IMR-90 (cell line): ENCODE data around the gene SMIM9. TPM values are rescaled to one million over a fixed set of nuclear protein-coding genes. Genes with fewer than 3 reads are reported as not detected.

Source experiments
- ATAC-seq: fragments of 200-7000 bp; cut with Tn5 transposase; 2 replicates; pipeline ENCODE4 v1.9.1; 2020; ENCODE audit warnings: low read depth, mild to moderate bottlenecking, moderate library complexity
- BruUV-seq: library from RNA; stranded (reverse); fragments of 400-500 nt; replicated peaks from 2 replicates; lab custom pipeline; 2021; lab: Mats Ljungman, UMichigan
- CTCF ChIA-PET: fragments of 300-600 bp; formaldehyde crosslinking; extraction: SDS; loops from one replicate; lab custom pipeline; 2021; ENCODE audit warnings: antibody characterized with exemption; lab: Yijun Ruan, JAX
- POLR2A ChIA-PET: fragments of 300-600 bp; sonication (Branson Sonifier 250); formaldehyde crosslinking; loops from one replicate; lab custom pipeline; 2022; ENCODE audit warnings: antibody characterized with exemption; ENCODE audit not compliant: unreplicated experiment; lab: Charles Lee
- DNase-seq: peaks from one replicate; pipeline ENCODE4 v3.0.0; 2013
- H2AFZ ChIP-seq: replicated peaks from 2 replicates; pipeline ENCODE3; 2013; ENCODE audit warnings: low read length, mild to moderate bottlenecking; ENCODE audit not compliant: poor library complexity
- H2AK5ac ChIP-seq: 2 replicates; pipeline ENCODE4 v1.6.1; 2013; ENCODE audit warnings: low read depth, low read length, inconsistent platforms
- H2AK9ac ChIP-seq: replicated peaks from 2 replicates; pipeline ENCODE3; 2013; ENCODE audit warnings: mild to moderate bottlenecking, low read depth, low read length, moderate library complexity; ENCODE audit not compliant: poor library complexity
- H2BK120ac ChIP-seq: 2 replicates; pipeline ENCODE4 v1.6.1; 2013; ENCODE audit warnings: low read depth, low read length, inconsistent platforms
- H2BK15ac ChIP-seq: 3 replicates; pipeline ENCODE4 v1.6.1; 2013; ENCODE audit warnings: low read depth, low read length, inconsistent platforms
- H2BK20ac ChIP-seq: 2 replicates; pipeline ENCODE4 v1.6.1; 2013; ENCODE audit warnings: low read depth, mild to moderate bottlenecking, inconsistent platforms, low read length, moderate library complexity
- H2BK5ac ChIP-seq: 2 replicates; pipeline ENCODE4 v1.6.1; 2013; ENCODE audit warnings: mild to moderate bottlenecking, low read depth, low read length, inconsistent platforms; ENCODE audit not compliant: poor library complexity, severe bottlenecking
- H3K14ac ChIP-seq: replicated peaks from 2 replicates; pipeline ENCODE4 v1.6.1; 2013; ENCODE audit warnings: low read depth, low read length, inconsistent platforms
- H3K18ac ChIP-seq: 2 replicates; pipeline ENCODE4 v1.6.1; 2013; ENCODE audit warnings: low read depth, low read length, control low read depth
- H3K23ac ChIP-seq: 2 replicates; pipeline ENCODE4 v1.6.1; 2013; ENCODE audit warnings: low read depth, low read length, inconsistent platforms
- H3K27ac ChIP-seq: 2 replicates; pipeline ENCODE4 v1.5.1; 2013; ENCODE audit warnings: mild to moderate bottlenecking, control low read depth, low read length; ENCODE audit not compliant: insufficient read depth
- H3K27me3 ChIP-seq: 2 replicates; pipeline ENCODE4 v1.6.1; 2013; ENCODE audit warnings: low read length; ENCODE audit not compliant: control insufficient read depth, insufficient read depth
- H3K36me3 ChIP-seq: 2 replicates; pipeline ENCODE4 v1.6.1; 2013; ENCODE audit warnings: low read length, mixed read lengths; ENCODE audit not compliant: control insufficient read depth, insufficient read depth
- H3K4ac ChIP-seq: 2 replicates; pipeline ENCODE4 v1.6.1; 2013; ENCODE audit warnings: low read depth, low read length, inconsistent platforms
- H3K4me1 ChIP-seq: 2 replicates; pipeline ENCODE4 v1.6.1; 2013; ENCODE audit warnings: low read length, mixed read lengths; ENCODE audit not compliant: control insufficient read depth, insufficient read depth
- H3K4me2 ChIP-seq: 2 replicates; pipeline ENCODE4 v1.6.1; 2013; ENCODE audit warnings: low read depth, mild to moderate bottlenecking, control low read depth, low read length, moderate library complexity
- H3K4me3 ChIP-seq: 2 replicates; pipeline ENCODE4 v1.5.1; 2013; ENCODE audit warnings: low read depth, mild to moderate bottlenecking, control low read depth, low read length, moderate library complexity; ENCODE audit not compliant: insufficient read depth
- H3K56ac ChIP-seq: 2 replicates; pipeline ENCODE4 v1.6.1; 2013; ENCODE audit warnings: low read length, inconsistent platforms; ENCODE audit not compliant: insufficient read depth; ENCODE audit errors: extremely low read depth
- H3K79me1 ChIP-seq, 2 experiments: 2 replicates each; pipeline ENCODE4 v1.6.1; 2013; ENCODE audit warnings: low read length in 2 of 2, inconsistent platforms in 1 of 2, low read depth in 1 of 2
- H3K9ac ChIP-seq: 2 replicates; pipeline ENCODE4 v1.6.1; 2013; ENCODE audit warnings: low read depth, low read length, control low read depth
- H3K9me1 ChIP-seq: 2 replicates; pipeline ENCODE4 v1.6.1; 2013; ENCODE audit warnings: low read length, inconsistent platforms; ENCODE audit not compliant: insufficient read depth
- H3K9me3 ChIP-seq: 2 replicates; pipeline ENCODE4 v1.6.1; 2013; ENCODE audit warnings: low read length; ENCODE audit not compliant: control insufficient read depth, insufficient read depth
- H4K20me1 ChIP-seq: 2 replicates; pipeline ENCODE4 v1.6.1; 2013; ENCODE audit warnings: low read length, inconsistent platforms; ENCODE audit not compliant: insufficient read depth
- H4K5ac ChIP-seq: 2 replicates; pipeline ENCODE4 v1.6.1; 2013; ENCODE audit warnings: mild to moderate bottlenecking, low read depth, low read length, control low read depth
- H4K8ac ChIP-seq, 2 experiments: 2 replicates each; pipeline ENCODE4 v1.6.1; 2013; ENCODE audit warnings: low read depth in 2 of 2, low read length in 2 of 2, control low read depth in 1 of 2, inconsistent platforms in 1 of 2
- H4K91ac ChIP-seq: 2 replicates; pipeline ENCODE4 v1.6.1; 2013; ENCODE audit warnings: low read depth, low read length, inconsistent platforms; ENCODE audit not compliant: insufficient read depth
- CEBPB ChIP-seq: IDR thresholded peaks from 2 replicates; pipeline ENCODE4 v1.6.1; 2012; ENCODE audit warnings: low read depth, low read length, improper control_type of control experiment
- CHD1 ChIP-seq: IDR thresholded peaks from 2 replicates; pipeline ENCODE4 v1.6.1; 2012; ENCODE audit warnings: low read depth, low read length, improper control_type of control experiment
- CTCF ChIP-seq: conservative IDR thresholded peaks from 2 replicates; pipeline ENCODE4 v1.5.1; 2012; ENCODE audit warnings: mild to moderate bottlenecking, low read depth, low read length, improper control_type of control experiment
- ELK1 ChIP-seq: fragments of 150-350 bp; IDR thresholded peaks from 2 replicates; pipeline ENCODE4 v1.6.1; 2016; ENCODE audit warnings: low read depth, mild to moderate bottlenecking, low read length, moderate library complexity, borderline replicate concordance
- MAFK ChIP-seq: IDR thresholded peaks from 2 replicates; pipeline ENCODE4 v1.6.1; 2012; ENCODE audit warnings: low read depth, low read length, improper control_type of control experiment
- MAZ ChIP-seq: IDR thresholded peaks from 2 replicates; pipeline ENCODE4 v1.6.1; 2012; ENCODE audit warnings: low read depth, mild to moderate bottlenecking, low read length, improper control_type of control experiment, moderate library complexity, borderline replicate concordance
- NFE2L2 ChIP-seq: fragments of 150-350 bp; IDR thresholded peaks from 2 replicates; pipeline ENCODE4 v1.6.1; 2016; ENCODE audit warnings: low read depth, mild to moderate bottlenecking, low read length
- POLR2A ChIP-seq: IDR thresholded peaks from 2 replicates; pipeline ENCODE4 v1.6.1; 2012; ENCODE audit warnings: mild to moderate bottlenecking, low read depth, low read length
- RAD21 ChIP-seq: IDR thresholded peaks from 2 replicates; pipeline ENCODE4 v1.6.1; 2012; ENCODE audit warnings: low read length, improper control_type of control experiment
- RCOR1 ChIP-seq: IDR thresholded peaks from 2 replicates; pipeline ENCODE4 v1.6.1; 2012; ENCODE audit warnings: mild to moderate bottlenecking, low read length, improper control_type of control experiment; ENCODE audit not compliant: insufficient replicate concordance
- SMC3 ChIP-seq: fragments of 150-350 bp; IDR thresholded peaks from 2 replicates; pipeline ENCODE4 v1.6.1; 2016; ENCODE audit warnings: low read depth, mild to moderate bottlenecking, antibody characterized with exemption, low read length, moderate library complexity
- USF2 ChIP-seq: fragments of 150-350 bp; IDR thresholded peaks from 2 replicates; pipeline ENCODE4 v1.6.1; 2017; ENCODE audit warnings: mild to moderate bottlenecking, antibody characterized with exemption, low read length, low read depth
- WGBS, 2 experiments: methylation state at CpG; one replicate each; pipeline versions ENCODE4 v1.1.5 to v1.1.7; 2013; ENCODE audit warnings: missing lambda C conversion rate in 2 of 2; ENCODE audit not compliant: insufficient read length in 1 of 2; ENCODE audit errors: extremely low coverage in 2 of 2; 5-methylcytosine and 5-hydroxymethylcytosine counted together
- dilution Hi-C: fragments of 300-500 bp; cut with HindIII; formaldehyde crosslinking; loops from one replicate; pipeline ENCODE4 v1.14.3; 2018; ENCODE audit warnings: low sequenced_read_pairs; ENCODE audit not compliant: unreplicated experiment
- in situ Hi-C: fragments of 300-500 bp; cut with MboI; formaldehyde crosslinking; loops from 3 replicates; pipeline ENCODE4 v1.14.3; 2019; ENCODE audit warnings: low sequenced_read_pairs, inconsistent platforms, mixed read lengths
- intact Hi-C: fragments of 100-400 bp; cut with micrococcal nuclease; formaldehyde crosslinking; loops from 2 replicates; pipeline ENCODE4 v1.10.0; 2022
- polyA plus RNA-seq, 3 experiments: library from polyadenylated mRNA; depleted of rRNA; stranded (reverse); fragments of >200 nt; gene quantifications; 2 replicates each; pipeline ENCODE4 v1.2.3, GENCODE V29; 2012; ENCODE audit warnings: low replicate concordance in 1 of 3
- total RNA-seq: library from RNA; depleted of rRNA; stranded (reverse); fragments of >200 nt; gene quantifications from 2 replicates; pipeline ENCODE4 v1.2.3, GENCODE V29; 2012

SMIM9 gene
- total and polyA plus RNA-seq, 2 of the 4 experiments (the other 2 are of a cell fraction), result not detected

GRCh38 chrX:154784149-154784995 is 50.1 kb downstream of the SMIM9 start (continued):
- no peak for TF ChIP-seq MAFK

GRCh38 chrX:154780968-154781367 is 53.5 kb downstream of the SMIM9 start:
- H4K91ac ChIP-seq, result no peak overlapping the region
- H2AK5ac ChIP-seq, result no peak overlapping the region
- H3K4me2 ChIP-seq, result no peak overlapping the region
- H3K23ac ChIP-seq, result no peak overlapping the region
- H3K9me3 ChIP-seq, result no peaks in the 10 kb centered on the region
- CTCF ChIA-PET, result no interaction called here
- H3K4me1 ChIP-seq, result peaks cover 5% of the 10 kb centered on the region; the same call in 1 of the 2 replicates
- ATAC-seq (no peak), DNase-seq (no peak)
- no peak overlapping the region for H3K56ac ChIP-seq
- WGBS, 2 experiments, result 93% methylated on average over 3 of the region's 9 CpGs; no CpG with 5 or more reads in 1 of the 2 experiments
- no peaks in the 10 kb centered on the region for H3K27me3 ChIP-seq
- H2AK9ac ChIP-seq, result no peak overlapping the region
- intact Hi-C loops, result no loop called here
- dilution Hi-C loops, result no loop called here
- no peak overlapping the region for H2BK20ac ChIP-seq
- H2BK120ac ChIP-seq, result no peak overlapping the region
- peaks cover 13% of the 10 kb centered on the region for H3K36me3 ChIP-seq
- no peak overlapping the region for H3K14ac ChIP-seq
- peaks cover 5% of the 10 kb centered on the region for H4K20me1 ChIP-seq
- no peak overlapping the region for H3K27ac ChIP-seq
- in situ Hi-C loops, result no loop called here
- no peak overlapping the region for H2BK5ac ChIP-seq
- no peak overlapping the region for H4K5ac ChIP-seq
- H3K79me1 ChIP-seq, result peaks cover 3 to 6% of the 10 kb centered on the region in 2 experiments; a peak in 2 of 4 replicates
- no peak overlapping the region for H2BK15ac ChIP-seq
- H3K9ac ChIP-seq, result no peak overlapping the region
- no TSS peak for BruUV-seq
- H3K9me1 ChIP-seq, result peaks cover 6% of the 10 kb centered on the region; the same call in 1 of the 2 replicates
- H2AFZ ChIP-seq, result no peak overlapping the region
- POLR2A ChIA-PET, result no interaction called here
- no peak overlapping the region for H4K8ac ChIP-seq
- no peak overlapping the region for H3K4ac ChIP-seq
- H3K4me3 ChIP-seq, result no peak overlapping the region
- no peak overlapping the region for H3K18ac ChIP-seq
- TF ChIP-seq ELK1, result no peak
- TF ChIP-seq CEBPB, result no peak
- no peak for TF ChIP-seq RCOR1
- no peak for TF ChIP-seq POLR2A
- TF ChIP-seq MAFK, result no peak
- TF ChIP-seq SMC3, result no peak
- TF ChIP-seq MAZ, result no peak
- no peak for TF ChIP-seq USF2
- no peak for TF ChIP-seq CTCF
- no peak for TF ChIP-seq RAD21
- TF ChIP-seq NFE2L2, result no peak
- no peak for TF ChIP-seq CHD1
